Stimulated activated CD4-positive, alpha-beta T cell treated with anti-CD3 and anti-CD28 coated beads, Interleukin-1b, Interleukin-23, amount 100 ng/mL, for 1 hour (primary cell): ENCODE measurements around the gene TRHDE.

Experiments
- DNase-seq, 2 donors: peaks; one replicate each; pipeline ENCODE4 v3.0.0-alpha.2; 2020; ENCODE audit warnings: low read depth in 2 of 2

TRHDE gene

GRCh38 chr12:72444125-72444524 lies 172.0 kb downstream of the TRHDE start:
- DNase-seq = no peak

GRCh38 chr12:72444566-72444965 lies 172.4 kb downstream of the TRHDE start:
- DNase-seq = no peak

GRCh38 chr12:72448089-72448488 lies 175.9 kb downstream of the TRHDE start:
- DNase-seq = no peak

GRCh38 chr12:72448805-72449204 lies 176.6 kb downstream of the TRHDE start:
- no peak for DNase-seq

GRCh38 chr12:72453066-72453465 lies 180.9 kb downstream of the TRHDE start:
- no peak for DNase-seq

GRCh38 chr12:72453550-72453949 lies 181.4 kb downstream of the TRHDE start:
- no peak for DNase-seq

GRCh38 chr12:72464471-72464870 lies 192.3 kb downstream of the TRHDE start:
- DNase-seq = no peak

- DNase-seq = no peak
Measured at GRCh38 chr12:72465155-72465554, 193.0 kb downstream of the TRHDE start.

- no peak for DNase-seq
Measured at GRCh38 chr12:72465940-72466630, 193.9 kb downstream of the TRHDE start.

- no peak for DNase-seq
Measured at GRCh38 chr12:72467985-72468384, 195.8 kb downstream of the TRHDE start.

- DNase-seq = no peak
Measured at GRCh38 chr12:72468505-72468904, 196.3 kb downstream of the TRHDE start.

GRCh38 chr12:72471806-72472205 lies 199.6 kb downstream of the TRHDE start:
- DNase-seq = no peak

- DNase-seq = no peak
Measured at GRCh38 chr12:72472350-72472749, 200.2 kb downstream of the TRHDE start.

GRCh38 chr12:72476301-72476700 lies 204.1 kb downstream of the TRHDE start:
- no peak for DNase-seq

GRCh38 chr12:72485017-72485701 lies 213.0 kb downstream of the TRHDE start:
- DNase-seq = no peak

GRCh38 chr12:72491426-72491825 lies 219.3 kb downstream of the TRHDE start:
- DNase-seq = no peak

- DNase-seq = no peak
Measured at GRCh38 chr12:72493407-72493806, 221.2 kb downstream of the TRHDE start.

- no peak for DNase-seq
Measured at GRCh38 chr12:72498354-72498753, 226.2 kb downstream of the TRHDE start.

GRCh38 chr12:72499244-72499643 lies 227.1 kb downstream of the TRHDE start:
- DNase-seq = no peak

GRCh38 chr12:72502546-72502945 lies 230.4 kb downstream of the TRHDE start:
- DNase-seq = no peak

GRCh38 chr12:72505227-72505626 lies 233.1 kb downstream of the TRHDE start:
- DNase-seq = no peak

- no peak for DNase-seq
Measured at GRCh38 chr12:72509891-72510290, 237.7 kb downstream of the TRHDE start.

GRCh38 chr12:72510772-72511171 lies 238.6 kb downstream of the TRHDE start:
- DNase-seq = no peak

- DNase-seq = no peak
Measured at GRCh38 chr12:72511498-72511897, 239.3 kb downstream of the TRHDE start.
